HL-60 (cell line): ENCODE data around the gene NKD1.

Experiments used
- CTCF ChIP-seq: IDR thresholded peaks from one replicate; pipeline ENCODE4 v1.5.1; 2011; ENCODE audit warnings: low read length, control low read depth, inconsistent platforms; ENCODE audit not compliant: insufficient read depth
- POLR2AphosphoS5 ChIP-seq: IDR thresholded peaks from 2 replicates; pipeline ENCODE4 v1.6.1; 2012; ENCODE audit warnings: low read depth
- REST ChIP-seq: IDR thresholded peaks from 2 replicates; pipeline ENCODE4 v1.6.1; 2012; ENCODE audit warnings: low read depth; ENCODE audit not compliant: insufficient replicate concordance
- SPI1 ChIP-seq: IDR thresholded peaks from 2 replicates; pipeline ENCODE4 v1.6.1; 2012; ENCODE audit warnings: low read depth, mild to moderate bottlenecking, borderline replicate concordance

- TF ChIP-seq CTCF, result no peak
- no peak for TF ChIP-seq POLR2AphosphoS5
- TF ChIP-seq REST, result no peak
- TF ChIP-seq SPI1, result no peak
Measured at GRCh38 chr16:50535506-50536257, 12.5 kb upstream of the NKD1 start.
